ENCODE results near the gene ATF4.

Gene ATF4

GRCh38 chr22:39558950-39559349 lies 38.6 kb downstream of the ATF4 start:
- DNase-seq (ENCODE audit: low spot score) = no peak

DNA sequence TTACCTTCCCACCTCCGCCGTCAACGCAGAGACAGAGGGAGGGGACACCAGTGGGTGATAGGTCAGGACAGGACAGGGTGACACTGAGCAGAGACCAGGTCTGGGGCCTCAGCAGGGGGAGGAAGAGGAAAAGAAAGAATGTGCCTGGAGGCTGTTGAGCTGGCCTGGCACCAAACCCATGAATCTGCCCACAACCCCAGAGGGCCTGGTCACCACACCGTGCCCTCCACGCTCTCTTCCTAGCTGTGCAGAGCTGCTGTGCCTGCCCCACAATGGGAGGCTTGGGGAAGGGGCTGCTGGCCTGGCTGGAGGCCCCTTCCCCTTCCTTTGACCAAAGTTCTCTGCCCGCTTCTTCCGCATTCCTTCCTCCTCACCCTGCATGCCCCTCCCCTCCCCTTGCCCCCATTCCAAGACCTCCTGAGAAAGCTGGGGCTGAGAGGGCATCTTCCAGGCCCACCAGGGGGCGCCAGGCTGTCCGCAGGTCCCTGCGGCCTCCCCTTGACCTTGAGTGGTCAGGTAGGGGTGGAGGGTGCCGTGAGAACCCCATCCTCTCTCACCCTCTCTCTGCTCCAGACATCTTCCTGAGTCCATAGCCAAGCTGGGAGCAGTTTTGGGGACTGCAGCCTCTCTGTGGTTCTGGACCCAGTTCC lies 39.2 kb downstream of the ATF4 start:
- no peak for DNase-seq (ENCODE audit: low spot score)

- no peak for DNase-seq (ENCODE audit: low spot score)
Observed at GRCh38 chr22:39560127-39560526, 39.8 kb downstream of the ATF4 start.

GRCh38 chr22:39562839-39563489 lies 42.6 kb downstream of the ATF4 start:
- no peak for DNase-seq (ENCODE audit: low spot score)

- DNase-seq (ENCODE audit: low spot score) = no peak
Observed at GRCh38 chr22:39563571-39564428, 43.4 kb downstream of the ATF4 start.

DNA sequence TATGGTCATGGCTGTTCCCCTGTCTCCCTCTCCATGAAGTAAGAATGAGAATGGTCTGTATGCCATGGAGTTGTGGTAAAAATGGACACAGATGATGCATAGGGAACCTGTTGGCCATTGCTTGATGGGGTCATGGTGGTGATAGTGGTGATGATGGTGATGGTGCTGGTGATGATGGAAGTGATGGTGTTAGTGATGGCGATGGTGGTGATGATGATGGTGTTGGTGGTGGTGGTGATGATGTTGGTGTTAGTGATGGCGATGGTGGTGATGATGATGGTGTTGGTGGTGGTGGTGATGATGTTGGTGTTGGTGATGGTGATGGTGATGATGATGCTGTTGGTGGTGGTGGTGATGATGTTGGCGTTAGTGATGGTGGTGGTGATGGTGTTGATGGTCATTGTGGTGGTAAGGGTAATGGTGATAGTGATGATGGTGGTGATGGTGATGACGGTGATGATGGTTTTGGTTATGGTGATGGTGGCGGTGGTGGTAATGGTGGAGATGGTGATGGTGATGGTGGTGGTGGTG lies 45.1 kb downstream of the ATF4 start:
- DNase-seq (ENCODE audit: low spot score) = no peak

DNA sequence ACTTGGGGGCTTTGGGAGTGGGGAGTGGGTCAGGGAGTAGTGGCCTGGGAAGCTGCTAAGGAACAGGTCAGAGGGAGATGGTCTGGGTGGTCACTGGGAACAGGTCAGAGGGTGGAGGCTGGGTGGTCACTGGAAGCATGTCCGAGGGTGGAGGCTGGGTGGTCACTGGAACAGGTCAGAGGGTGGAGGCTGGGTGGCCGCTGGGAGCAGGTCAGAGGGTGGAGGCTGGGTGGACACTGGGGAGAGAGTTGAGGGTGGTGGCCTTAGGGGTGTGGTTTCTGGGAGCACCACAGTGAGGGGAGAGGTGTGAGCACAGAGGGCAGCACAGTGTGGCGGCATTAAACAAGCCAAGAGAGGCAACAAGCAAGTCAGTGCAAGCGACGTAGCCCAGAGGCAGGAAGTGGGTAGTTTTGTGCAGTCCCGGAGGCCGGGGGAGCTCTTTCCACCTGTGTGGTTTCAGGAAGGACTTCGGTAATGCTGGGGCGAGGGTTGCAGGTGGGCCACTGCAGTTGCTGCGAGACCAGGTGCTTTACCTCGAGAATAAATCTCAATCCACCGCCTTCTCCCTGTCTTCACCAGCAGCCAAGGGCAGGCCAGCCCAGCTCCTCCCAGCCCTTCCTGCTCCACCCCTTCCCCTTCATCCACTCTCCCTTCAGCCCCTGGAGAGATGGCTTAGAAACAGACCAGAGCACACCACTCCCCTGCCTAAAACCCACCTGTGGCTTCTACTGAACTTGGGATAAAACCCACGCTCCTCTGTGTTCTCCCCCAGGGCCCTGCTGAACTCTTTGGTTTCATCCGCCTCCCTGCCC lies 47.0 kb downstream of the ATF4 start:
- no peak for DNase-seq (ENCODE audit: low spot score)

DNA sequence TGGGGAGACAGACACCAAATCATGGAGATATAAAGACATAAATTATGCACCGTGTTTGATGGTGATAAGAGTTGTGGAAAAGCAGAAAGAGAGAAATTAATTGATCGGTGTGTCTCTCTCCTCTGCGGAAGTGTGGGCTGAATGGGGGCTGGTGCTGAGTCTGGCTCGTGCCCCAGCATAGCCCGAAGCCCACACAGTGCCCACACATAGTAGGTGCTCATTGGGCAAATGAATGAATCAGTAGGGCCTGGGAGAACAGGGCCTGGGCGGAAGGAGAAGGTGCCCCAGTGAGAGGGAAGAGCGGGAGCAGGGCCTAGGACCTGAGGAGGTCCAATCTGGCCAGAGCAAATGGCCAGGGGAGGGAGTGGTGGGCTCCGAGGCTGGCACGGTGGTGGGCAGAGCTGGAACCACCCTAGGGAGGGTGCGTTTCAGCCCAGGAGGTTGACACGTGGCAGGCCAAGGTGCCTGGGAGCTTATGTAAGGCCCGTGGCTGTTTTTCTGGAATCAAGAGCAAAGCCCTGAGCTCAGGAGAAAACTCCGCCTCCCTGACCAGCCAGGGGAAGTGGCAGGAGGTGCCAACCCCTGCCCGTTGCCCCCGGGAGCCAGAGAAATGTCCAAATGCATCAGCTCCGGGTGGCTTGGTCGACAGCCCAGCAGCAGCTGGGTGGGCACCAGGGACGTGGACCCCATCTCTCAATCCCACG lies 48.1 kb downstream of the ATF4 start:
- DNase-seq (ENCODE audit: low spot score) = no peak

GRCh38 chr22:39569066-39569465 lies 48.7 kb downstream of the ATF4 start:
- no peak for DNase-seq (ENCODE audit: low spot score)

DNA sequence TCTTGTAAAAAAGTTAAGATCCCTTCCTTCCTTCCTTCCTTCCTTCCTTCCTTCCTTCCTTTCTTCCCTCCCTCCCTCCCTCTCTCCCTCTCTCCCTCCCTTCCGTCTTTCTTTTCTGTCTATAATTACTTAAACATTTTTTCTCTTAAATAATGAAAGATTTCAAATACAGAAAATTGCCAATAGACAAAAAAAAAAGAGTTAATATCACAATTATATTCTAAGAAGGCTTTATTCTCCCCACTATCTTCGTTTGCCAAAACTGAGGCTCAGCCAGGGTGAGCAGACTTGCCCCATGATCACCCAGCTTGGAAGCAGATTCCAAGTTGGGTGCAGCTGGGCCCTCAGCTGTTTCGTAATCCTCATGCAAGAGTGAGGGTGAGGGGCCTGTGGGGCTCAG lies 49.9 kb downstream of the ATF4 start:
- no peak for DNase-seq (ENCODE audit: low spot score)

DNA sequence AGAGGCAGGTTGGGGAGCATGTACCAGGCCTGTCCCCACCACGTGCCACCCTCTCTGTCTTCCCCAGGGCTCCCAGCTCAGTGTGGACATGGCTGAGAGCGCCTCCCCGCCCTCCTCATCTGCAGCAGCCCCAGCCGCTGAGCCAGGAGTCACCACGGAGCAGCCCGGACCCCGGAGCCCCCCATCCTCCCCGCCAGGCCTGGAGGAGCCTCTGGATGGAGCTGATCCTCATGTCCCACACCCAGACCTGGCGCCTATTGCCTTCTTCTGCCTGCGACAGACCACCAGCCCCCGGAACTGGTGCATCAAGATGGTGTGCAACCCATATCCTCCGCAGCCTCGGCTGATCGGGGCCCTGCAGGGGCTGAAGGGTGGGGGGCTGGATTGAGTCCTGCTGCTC lies 50.3 kb downstream of the ATF4 start, which contains the start of gene CACNA1I:
TSS of gene CACNA1I (plus strand) at position 89 of the 400 bp plus-strand sequence. CDS start at position 89, 0 bp downstream.
- no peak for DNase-seq (ENCODE audit: low spot score)

GRCh38 chr22:39571538-39571937 lies 51.2 kb downstream of the ATF4 start:
- DNase-seq (ENCODE audit: low spot score) = no peak
